K562 (cell line): ENCODE data around the gene TAF8. TPM values are rescaled to one million over a fixed set of nuclear protein-coding genes. Genes with fewer than 3 reads are reported as not detected.
A peak's percentile ranks its signal among the peaks of the same experiment; 100 is the strongest.

Experiments used
- BCLAF1 ChIP-seq, 2 experiments: fragments of 450-650 bp in 1 of 2; IDR thresholded peaks; 2 replicates each; pipeline ENCODE4 v1.6.1; 2011 to 2017; ENCODE audit warnings: low read depth in 2 of 2, antibody characterized with exemption in 1 of 2, borderline replicate concordance in 1 of 2, low read length in 1 of 2, mild to moderate bottlenecking in 1 of 2, mixed read lengths in 1 of 2; ENCODE audit not compliant: control insufficient read depth in 1 of 2
- CTCF ChIP-seq, 3 experiments: IDR thresholded peaks in 2 of 3; conservative IDR thresholded peaks in 1 of 3; 2 replicates each; pipeline ENCODE4 v1.5.1; 2011 to 2012; ENCODE audit warnings: low read length in 3 of 3, mild to moderate bottlenecking in 3 of 3, control low read depth in 2 of 3, improper control_type of control experiment in 1 of 3, inconsistent platforms in 1 of 3, low read depth in 1 of 3, mixed read lengths in 1 of 3, moderate library complexity in 1 of 3; ENCODE audit not compliant: insufficient read depth in 2 of 3
- CTCFL ChIP-seq: IDR thresholded peaks from 2 replicates; pipeline ENCODE4 v1.6.1; 2011; ENCODE audit warnings: borderline replicate concordance, low read depth, mild to moderate bottlenecking, moderate library complexity, low read length; ENCODE audit not compliant: insufficient read depth, poor library complexity, severe bottlenecking
- DEAF1 ChIP-seq: fragments of 450-650 bp; formaldehyde crosslinking; IDR thresholded peaks from 2 replicates; pipeline ENCODE4 v1.4.0; 2020; ENCODE audit warnings: mild to moderate bottlenecking, moderate library complexity
- E4F1 ChIP-seq: fragments of 250-450 bp; sonication (Bioruptor Pico); IDR thresholded peaks from 2 replicates; pipeline ENCODE4 v1.5.0; 2021; ENCODE audit warnings: mild to moderate bottlenecking, borderline replicate concordance
- GATAD2B ChIP-seq: fragments of 450-650 bp; IDR thresholded peaks from 2 replicates; pipeline ENCODE4 v1.6.1; 2017; ENCODE audit warnings: mild to moderate bottlenecking, borderline replicate concordance
- JUND ChIP-seq, 2 experiments: IDR thresholded peaks; 2 replicates in 1 of 2; 3 replicates in 1 of 2; pipeline ENCODE4 v1.6.1; 2011; ENCODE audit warnings: borderline replicate concordance in 2 of 2, low read depth in 2 of 2, low read length in 2 of 2, improper control_type of control experiment in 1 of 2, missing biosample characterization in 1 of 2, missing genetic modification characterization in 1 of 2, missing genetic modification reagents in 1 of 2
- MAX ChIP-seq: sonication (generic); formaldehyde crosslinking; IDR thresholded peaks from 2 replicates; pipeline ENCODE4 v1.9.0; 2022; ENCODE audit warnings: mild to moderate bottlenecking, missing genetic modification reagents
- POLR3A ChIP-seq: IDR thresholded peaks from 2 replicates; pipeline ENCODE4 v1.6.1; 2011; ENCODE audit warnings: borderline replicate concordance, mild to moderate bottlenecking, moderate library complexity; ENCODE audit not compliant: insufficient read length, insufficient read depth; ENCODE audit errors: extremely low read depth
- SP1 ChIP-seq: sonication (generic); formaldehyde crosslinking; IDR thresholded peaks from 2 replicates; pipeline ENCODE4 v1.8.1; 2022; ENCODE audit warnings: mild to moderate bottlenecking, missing genetic modification reagents
- TSC22D4 ChIP-seq: fragments of 450-650 bp; IDR thresholded peaks from 2 replicates; pipeline ENCODE4 v1.6.1; 2016; ENCODE audit warnings: missing genetic modification characterization, missing biosample characterization, control low read depth
- WHSC1 ChIP-seq: IDR thresholded peaks from one replicate; pipeline ENCODE4 v1.6.1; 2012; ENCODE audit warnings: low read length, control low read depth, inconsistent platforms
- ZNF311 ChIP-seq: fragments of 250-450 bp; sonication (Bioruptor Pico); IDR thresholded peaks from 2 replicates; pipeline ENCODE4 v1.4.0; 2020; ENCODE audit warnings: mild to moderate bottlenecking, moderate library complexity
- polyA plus RNA-seq, 8 experiments: library from polyadenylated mRNA; depleted of rRNA in 4 of 8; stranded (reverse) in 5 of 8; unstranded in 3 of 8; fragments of >200 nt; fragmentation: Nextera tagmentation in 2 of 8; fragmentation: Illumina TruSeq in 1 of 8; extraction: Ambion mirVana in 2 of 8; extraction: Trizol in 1 of 8; gene quantifications; 2 replicates each; pipeline versions ENCODE4 v1.2.1 to v1.2.3, GENCODE V29; 2011 to 2014; ENCODE audit warnings: inconsistent platforms in 1 of 8, missing spikeins in 1 of 8
- total RNA-seq, 7 experiments: library from RNA; depleted of rRNA in 6 of 7; stranded (reverse); fragments of >200 nt in 6 of 7; fragmentation: Illumina TruSeq in 2 of 7; extraction: Trizol in 2 of 7; gene quantifications; 2 replicates each; pipeline versions ENCODE4 v1.2.1 to v1.2.3, GENCODE V29; 2011 to 2021; ENCODE audit warnings: low replicate concordance in 1 of 7

The TAF8 gene
- total and polyA plus RNA-seq, 9 of the 15 experiments (the other 6 are each of a cell fraction or from before 2014, with no cell fraction given), result 29.4 to 84.0 (median 52.6) TPM

GRCh38 chr6:42043787-42044475, 6.4 kb upstream of the TAF8 start (continued):
- peak; percentile 97 to 99 (median 99) for TF ChIP-seq CTCF (IDR thresholded peaks at IDR 0.05 in 2 of 3, conservative IDR thresholded peaks at IDR 0.05 in 1 of 3; ENCODE audit: insufficient read depth in 2 of 3, low read depth in 1 of 3, low read length in 3 of 3)
- TF ChIP-seq MAX (CRISPR knock-in tag), result no peak
- no peak for TF ChIP-seq BCLAF1 (IDR thresholded peaks at IDR 0.05; ENCODE audit: borderline replicate concordance in 1 of 2, control insufficient read depth in 1 of 2, low read depth in 2 of 2, low read length in 1 of 2)
- TF ChIP-seq DEAF1 (CRISPR knock-in tag), result peak; percentile 100
- peak; percentile 19 for TF ChIP-seq CTCFL
- no peak for TF ChIP-seq E4F1 (CRISPR knock-in tag)
- TF ChIP-seq POLR3A, result no peak
- TF ChIP-seq JUND (IDR thresholded peaks at IDR 0.05; ENCODE audit: borderline replicate concordance, low read depth, low read length), result peak; percentile 84
- peak; percentile 68; the same call in 1 of the 3 replicates for TF ChIP-seq JUND (tag; IDR thresholded peaks at IDR 0.05; ENCODE audit: borderline replicate concordance, low read depth, low read length)
- TF ChIP-seq GATAD2B, result no peak
- TF ChIP-seq SP1, result peak; percentile 68; the same call in 1 of the 2 replicates
- TF ChIP-seq ZNF311 (CRISPR knock-in tag), result no peak
- no peak for TF ChIP-seq TSC22D4 (tag)
- TF ChIP-seq WHSC1, result no peak
